ENCODE measurements around the gene KCNMA1.
A peak's percentile ranks its signal among the peaks of the same experiment; 100 is the strongest.

Gene KCNMA1

GRCh38 chr10:76946270-76946669, 691.3 kb downstream of the KCNMA1 start:
- DNase-seq, result no peak

GRCh38 chr10:76945166-76945565, 692.4 kb downstream of the KCNMA1 start:
- DNase-seq, result no peak

GRCh38 chr10:76944640-76945039, 693.0 kb downstream of the KCNMA1 start:
- no peak for DNase-seq

GRCh38 chr10:76942628-76943416, 694.8 kb downstream of the KCNMA1 start:
- no peak for DNase-seq

- DNase-seq, result no peak
Measured at GRCh38 chr10:76939933-76940468, 697.6 kb downstream of the KCNMA1 start.

- no peak for DNase-seq
Measured at GRCh38 chr10:76937181-76937600, 700.4 kb downstream of the KCNMA1 start.

- DNase-seq, result no peak
Measured at GRCh38 chr10:76935941-76936613, 701.5 kb downstream of the KCNMA1 start.

GRCh38 chr10:76928565-76928964, 709.0 kb downstream of the KCNMA1 start:
- no peak for DNase-seq

- DNase-seq, result no peak
Measured at GRCh38 chr10:76925636-76926405, 711.8 kb downstream of the KCNMA1 start.

GRCh38 chr10:76922666-76923065, 714.9 kb downstream of the KCNMA1 start:
- DNase-seq, result no peak

GRCh38 chr10:76921383-76922010, 716.1 kb downstream of the KCNMA1 start:
- DNase-seq, result no peak

GRCh38 chr10:76920581-76920980, 717.0 kb downstream of the KCNMA1 start:
- DNase-seq, result no peak

- no peak for DNase-seq
Measured at GRCh38 chr10:76918106-76918505, 719.5 kb downstream of the KCNMA1 start.

GRCh38 chr10:76917071-76917470, 720.5 kb downstream of the KCNMA1 start:
- DNase-seq, result no peak

GRCh38 chr10:76916536-76916935, 721.1 kb downstream of the KCNMA1 start:
- DNase-seq, result no peak

- DNase-seq, result no peak
Measured at GRCh38 chr10:76915316-76915715, 722.3 kb downstream of the KCNMA1 start.

- DNase-seq, result peak in 1 of 2 experiments; percentile 3
Measured at GRCh38 chr10:76911184-76911583, 726.4 kb downstream of the KCNMA1 start.

GRCh38 chr10:76910184-76910962, 727.2 kb downstream of the KCNMA1 start:
- DNase-seq, result no peak

GRCh38 chr10:76906256-76906655, 731.4 kb downstream of the KCNMA1 start:
- DNase-seq, result no peak

GRCh38 chr10:76905251-76905650, 732.4 kb downstream of the KCNMA1 start:
- no peak for DNase-seq

GRCh38 chr10:76903387-76903945, 734.1 kb downstream of the KCNMA1 start:
- no peak for DNase-seq

GRCh38 chr10:76902949-76903348, 734.7 kb downstream of the KCNMA1 start:
- peak in 1 of 2 experiments; percentile 0 for DNase-seq
